ENCODE results near the gene SFXN1. TPM values are rescaled to one million over a fixed set of nuclear protein-coding genes. Genes with fewer than 3 reads are reported as not detected.

The SFXN1 gene
- total and polyA plus RNA-seq, 2 of the 4 experiments (the other 2 are of a cell fraction): 131 to 410 TPM

DNA sequence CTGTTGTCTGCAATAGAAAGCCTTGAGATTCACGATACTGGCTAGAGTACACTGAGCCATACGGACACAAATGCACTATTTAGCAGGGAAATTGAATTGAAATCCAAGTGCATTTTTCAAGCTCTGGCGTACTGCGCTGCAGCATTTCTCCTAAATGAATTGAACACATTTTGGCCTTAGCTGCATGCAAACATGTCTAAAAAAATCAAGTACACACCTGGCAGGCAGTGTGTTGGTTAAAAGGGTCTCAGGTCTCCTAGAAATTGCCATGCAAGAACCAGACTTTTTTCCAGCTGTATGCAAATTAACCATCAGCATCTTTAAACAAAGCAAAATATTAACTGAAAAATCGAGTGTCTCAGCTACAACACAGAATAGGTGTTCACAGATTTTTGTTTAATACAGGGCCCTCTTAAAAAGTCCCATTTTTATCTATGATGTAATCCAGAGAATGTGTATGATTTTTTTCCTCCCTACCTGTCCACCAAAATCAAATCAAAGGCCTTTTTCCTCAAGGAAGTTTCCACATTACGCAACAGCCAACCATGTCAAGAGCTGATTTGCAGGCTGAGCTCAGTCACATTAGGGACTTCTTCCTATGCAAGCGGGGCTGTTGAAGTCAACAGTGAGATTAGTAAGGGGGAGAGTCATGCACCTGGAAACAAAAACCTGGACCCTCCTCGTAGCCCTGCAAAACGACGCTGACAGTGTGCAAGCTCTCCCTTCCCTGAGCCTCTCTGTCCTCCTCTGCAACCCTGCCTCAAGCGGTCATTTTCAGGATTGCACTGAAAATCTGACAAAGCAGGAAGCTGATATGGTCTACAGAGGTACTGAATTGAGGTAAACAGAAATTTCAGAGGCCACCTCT is 14.1 kb upstream of the SFXN1 start (continued):
- TF ChIP-seq BHLHE40 (IDR thresholded peaks at IDR 0.05; ENCODE audit: low read depth, low read length): no peak

DNA sequence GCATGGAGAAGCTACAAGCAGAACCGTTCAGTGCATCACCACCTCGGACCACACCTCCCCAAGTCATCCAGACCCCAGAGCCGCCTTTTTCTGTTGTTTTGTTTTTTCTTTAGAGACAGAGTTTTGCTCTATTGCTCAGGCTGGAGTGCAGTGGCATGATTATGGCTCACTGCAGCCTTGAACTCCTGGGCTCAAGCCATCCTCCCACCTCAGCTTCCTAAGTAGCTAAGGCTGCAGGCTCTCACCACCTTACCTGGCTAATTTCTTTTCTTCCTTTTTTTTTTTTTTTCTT is 13.5 kb upstream of the SFXN1 start:
- Histone ChIP-seq H3K27me3 (ENCODE audit: control insufficient read depth, insufficient read depth, low read length) (peaks cover 8% of the 10 kb centered on the region; the same call in 1 of the 2 replicates), H3K56ac (ENCODE audit: extremely low read depth, insufficient read depth, low read length) (no peak overlapping the region), H3K27ac (ENCODE audit: insufficient read depth, low read length) (no peak overlapping the region), H3K4me3 (ENCODE audit: insufficient read depth, low read depth, low read length) (no peak overlapping the region), H4K91ac (ENCODE audit: insufficient read depth, low read depth, low read length) (no peak overlapping the region), H3K4ac (ENCODE audit: low read depth, low read length) (no peak overlapping the region), H3K14ac (replicated peaks; ENCODE audit: low read depth, low read length) (no peak overlapping the region), H4K8ac (ENCODE audit: low read depth in 2 of 2, low read length in 2 of 2) (no peak overlapping the region), H3K79me1 (ENCODE audit: low read depth in 1 of 2, low read length in 2 of 2) (no peaks in the 10 kb centered on the region), H2BK20ac (ENCODE audit: low read depth, low read length) (no peak overlapping the region), H3K4me2 (ENCODE audit: low read depth, low read length) (no peak overlapping the region), H4K20me1 (ENCODE audit: insufficient read depth, low read length) (no peaks in the 10 kb centered on the region), H4K5ac (ENCODE audit: low read depth, low read length) (no peak overlapping the region), H2AFZ (replicated peaks; ENCODE audit: low read length, poor library complexity) (no peak overlapping the region), H3K9me1 (ENCODE audit: insufficient read depth, low read length) (no peaks in the 10 kb centered on the region), H3K9ac (ENCODE audit: low read depth, low read length) (no peak overlapping the region), H2BK15ac (ENCODE audit: low read depth, low read length) (no peak overlapping the region), H3K36me3 (ENCODE audit: control insufficient read depth, insufficient read depth, low read length) (no peaks in the 10 kb centered on the region), H2AK9ac (replicated peaks; ENCODE audit: low read depth, low read length, poor library complexity) (no peak overlapping the region), H3K9me3 (ENCODE audit: control insufficient read depth, insufficient read depth, low read length) (no peaks in the 10 kb centered on the region), H3K23ac (ENCODE audit: low read depth, low read length) (no peak overlapping the region), H2BK5ac (ENCODE audit: low read depth, low read length, poor library complexity, severe bottlenecking) (no peak overlapping the region), H2AK5ac (ENCODE audit: low read depth, low read length) (no peak overlapping the region), H2BK120ac (ENCODE audit: low read depth, low read length) (no peak overlapping the region), H3K18ac (ENCODE audit: low read depth, low read length) (no peak overlapping the region), H3K4me1 (ENCODE audit: control insufficient read depth, insufficient read depth, low read length) (peaks cover 2% of the 10 kb centered on the region; the same call in 1 of the 2 replicates)
- ATAC-seq (ENCODE audit: low read depth) (no peak), DNase-seq (no peak)
- intact Hi-C loops (cut with micrococcal nuclease) (no loop called here), dilution Hi-C loops (cut with HindIII; ENCODE audit: low sequenced_read_pairs, unreplicated experiment) (no loop called here), in situ Hi-C loops (cut with MboI; ENCODE audit: low sequenced_read_pairs) (no loop called here)
- CTCF ChIA-PET: interaction anchor here (0.5 to 2.1 kb wide), 11 partner anchors 9 to 1417 kb away, joined by 3 to 16 read pairs (median 4); no protein-coding TSS in a partner anchor
- no TSS peak for BruUV-seq (replicated peaks)
- no CpG with 5 or more reads among the region's 3 CpGs for WGBS, 2 experiments (ENCODE audit: extremely low coverage in 2 of 2, insufficient read length in 1 of 2)
- POLR2A ChIA-PET (ENCODE audit: unreplicated experiment): no interaction called here
- TF ChIP-seq SMC3 (IDR thresholded peaks at IDR 0.05; ENCODE audit: low read depth, low read length) (no peak), CHD1 (IDR thresholded peaks at IDR 0.05; ENCODE audit: low read depth, low read length) (no peak), RCOR1 (IDR thresholded peaks at IDR 0.05; ENCODE audit: insufficient replicate concordance, low read length) (no peak), FOS (IDR thresholded peaks at IDR 0.05; ENCODE audit: low read depth, low read length) (no peak), MXI1 (IDR thresholded peaks at IDR 0.05; ENCODE audit: borderline replicate concordance, low read depth, low read length) (no peak), MAZ (IDR thresholded peaks at IDR 0.05; ENCODE audit: borderline replicate concordance, low read depth, low read length) (no peak), CEBPB (IDR thresholded peaks at IDR 0.05; ENCODE audit: low read depth, low read length) (no peak), BHLHE40 (IDR thresholded peaks at IDR 0.05; ENCODE audit: low read depth, low read length) (no peak), NFE2L2 (IDR thresholded peaks at IDR 0.05; ENCODE audit: low read depth, low read length) (no peak), MAFK (IDR thresholded peaks at IDR 0.05; ENCODE audit: low read depth, low read length) (no peak), RFX5 (IDR thresholded peaks at IDR 0.05; ENCODE audit: low read depth, low read length) (no peak), POLR2A (IDR thresholded peaks at IDR 0.05; ENCODE audit: low read depth, low read length) (no peak)
- TF ChIP-seq, protein P1, sequence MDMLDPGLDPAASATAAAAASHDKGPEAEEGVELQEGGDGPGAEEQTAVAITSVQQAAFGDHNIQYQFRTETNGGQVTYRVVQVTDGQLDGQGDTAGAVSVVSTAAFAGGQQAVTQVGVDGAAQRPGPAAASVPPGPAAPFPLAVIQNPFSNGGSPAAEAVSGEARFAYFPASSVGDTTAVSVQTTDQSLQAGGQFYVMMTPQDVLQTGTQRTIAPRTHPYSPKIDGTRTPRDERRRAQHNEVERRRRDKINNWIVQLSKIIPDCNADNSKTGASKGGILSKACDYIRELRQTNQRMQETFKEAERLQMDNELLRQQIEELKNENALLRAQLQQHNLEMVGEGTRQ (IDR thresholded peaks at IDR 0.05; ENCODE audit: low read depth, low read length): no peak
- TF ChIP-seq, protein P2, sequence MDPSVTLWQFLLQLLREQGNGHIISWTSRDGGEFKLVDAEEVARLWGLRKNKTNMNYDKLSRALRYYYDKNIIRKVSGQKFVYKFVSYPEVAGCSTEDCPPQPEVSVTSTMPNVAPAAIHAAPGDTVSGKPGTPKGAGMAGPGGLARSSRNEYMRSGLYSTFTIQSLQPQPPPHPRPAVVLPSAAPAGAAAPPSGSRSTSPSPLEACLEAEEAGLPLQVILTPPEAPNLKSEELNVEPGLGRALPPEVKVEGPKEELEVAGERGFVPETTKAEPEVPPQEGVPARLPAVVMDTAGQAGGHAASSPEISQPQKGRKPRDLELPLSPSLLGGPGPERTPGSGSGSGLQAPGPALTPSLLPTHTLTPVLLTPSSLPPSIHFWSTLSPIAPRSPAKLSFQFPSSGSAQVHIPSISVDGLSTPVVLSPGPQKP (IDR thresholded peaks at IDR 0.05; ENCODE audit: borderline replicate concordance, low read depth, low read length): no peak
